Erythroblast (primary cell): ENCODE measurements around the gene SIRT4.

Source experiments
- GATA1 ChIP-seq: IDR thresholded peaks from 2 replicates; pipeline ENCODE4 v1.6.1; 2011; ENCODE audit warnings: low read depth, mild to moderate bottlenecking, control low read depth, low read length, moderate library complexity
- POLR2A ChIP-seq: IDR thresholded peaks from 2 replicates; pipeline ENCODE4 v1.6.1; 2011; ENCODE audit warnings: mild to moderate bottlenecking, low read length

GRCh38 chr12:120258323-120258896 lies 43.7 kb upstream of the SIRT4 start:
- TF ChIP-seq POLR2A (no peak), GATA1 (no peak)
